ENCODE data around the gene C1QTNF8. TPM values are rescaled to one million over a fixed set of nuclear protein-coding genes. Genes with fewer than 3 reads are reported as not detected.
A peak's percentile ranks its signal among the peaks of the same experiment; 100 is the strongest.

The C1QTNF8 gene
- total RNA-seq, 1 donor from 2014 or later = not detected

- TF ChIP-seq CTCF (IDR thresholded peaks at IDR 0.05; ENCODE audit: partially characterized antibody, unreplicated experiment) = no peak
- peaks cover 3% of the 10 kb centered on the region for H3K4me1 Mint-ChIP-seq (ENCODE audit: low read depth, unreplicated experiment)
- H3K36me3 Mint-ChIP-seq (ENCODE audit: unreplicated experiment) = no peaks in the 10 kb centered on the region
- no peak overlapping the region for H3K4me3 Mint-ChIP-seq (ENCODE audit: unreplicated experiment)
- no peak for DNase-seq
- no peaks in the 10 kb centered on the region for H3K9me3 Mint-ChIP-seq (ENCODE audit: unreplicated experiment)
- H3K27ac Mint-ChIP-seq (ENCODE audit: unreplicated experiment) = no peak overlapping the region
- H3K27me3 Mint-ChIP-seq (ENCODE audit: unreplicated experiment) = peaks cover 1% of the 10 kb centered on the region
Observed at GRCh38 chr16:1116693-1117077, 20.6 kb upstream of the C1QTNF8 start.

- peaks cover 5% of the 10 kb centered on the region for H3K9me3 Mint-ChIP-seq (ENCODE audit: unreplicated experiment)
- no peak for TF ChIP-seq CTCF (IDR thresholded peaks at IDR 0.05; ENCODE audit: partially characterized antibody, unreplicated experiment)
- H3K4me1 Mint-ChIP-seq (ENCODE audit: low read depth, unreplicated experiment) = peaks cover 5% of the 10 kb centered on the region
- H3K27ac Mint-ChIP-seq (ENCODE audit: unreplicated experiment) = no peak overlapping the region
- H3K27me3 Mint-ChIP-seq (ENCODE audit: unreplicated experiment) = peaks cover 2% of the 10 kb centered on the region
- no peak for DNase-seq
- H3K36me3 Mint-ChIP-seq (ENCODE audit: unreplicated experiment) = no peaks in the 10 kb centered on the region
- H3K4me3 Mint-ChIP-seq (ENCODE audit: unreplicated experiment) = no peak overlapping the region
Observed at GRCh38 chr16:1113889-1114526, 18.0 kb upstream of the C1QTNF8 start.

- Mint-ChIP-seq H3K27ac (ENCODE audit: unreplicated experiment) (peak overlapping the region; percentile 28), H3K9me3 (ENCODE audit: unreplicated experiment) (peaks cover 5% of the 10 kb centered on the region), H3K27me3 (ENCODE audit: unreplicated experiment) (peaks cover 2% of the 10 kb centered on the region), H3K36me3 (ENCODE audit: unreplicated experiment) (no peaks in the 10 kb centered on the region), H3K4me3 (ENCODE audit: unreplicated experiment) (no peak overlapping the region), H3K4me1 (ENCODE audit: low read depth, unreplicated experiment) (peaks cover 5% of the 10 kb centered on the region)
- DNase-seq = no peak
- no peak for TF ChIP-seq CTCF (IDR thresholded peaks at IDR 0.05; ENCODE audit: partially characterized antibody, unreplicated experiment)
Observed at GRCh38 chr16:1113489-1113888, 17.4 kb upstream of the C1QTNF8 start.

- Mint-ChIP-seq H3K27ac (ENCODE audit: unreplicated experiment) (no peak overlapping the region), H3K27me3 (ENCODE audit: unreplicated experiment) (peaks cover 2% of the 10 kb centered on the region), H3K9me3 (ENCODE audit: unreplicated experiment) (peaks cover 5% of the 10 kb centered on the region), H3K4me1 (ENCODE audit: low read depth, unreplicated experiment) (peaks cover 5% of the 10 kb centered on the region), H3K4me3 (ENCODE audit: unreplicated experiment) (no peak overlapping the region), H3K36me3 (ENCODE audit: unreplicated experiment) (no peaks in the 10 kb centered on the region)
- DNase-seq = no peak
- no peak for TF ChIP-seq CTCF (IDR thresholded peaks at IDR 0.05; ENCODE audit: partially characterized antibody, unreplicated experiment)
Observed at GRCh38 chr16:1112506-1113184, 16.6 kb upstream of the C1QTNF8 start.

- no peak for DNase-seq
- no peak overlapping the region for H3K27ac Mint-ChIP-seq (ENCODE audit: unreplicated experiment)
- no peak overlapping the region for H3K4me3 Mint-ChIP-seq (ENCODE audit: unreplicated experiment)
- H3K36me3 Mint-ChIP-seq (ENCODE audit: unreplicated experiment) = no peaks in the 10 kb centered on the region
- H3K4me1 Mint-ChIP-seq (ENCODE audit: low read depth, unreplicated experiment) = peaks cover 5% of the 10 kb centered on the region
- peaks cover 2% of the 10 kb centered on the region for H3K27me3 Mint-ChIP-seq (ENCODE audit: unreplicated experiment)
- H3K9me3 Mint-ChIP-seq (ENCODE audit: unreplicated experiment) = peaks cover 5% of the 10 kb centered on the region
- no peak for TF ChIP-seq CTCF (IDR thresholded peaks at IDR 0.05; ENCODE audit: partially characterized antibody, unreplicated experiment)
Observed at GRCh38 chr16:1109648-1110047, 13.6 kb upstream of the C1QTNF8 start.

Data from glutamatergic neuron (in vitro differentiated cells).